NB4 (cell line): ENCODE data around the gene MRPS26.
A peak's percentile ranks its signal among the peaks of the same experiment; 100 is the strongest.
"Not testable (repeated sequence)": the region's sequence is repeated elsewhere in the genome, so short reads cannot be mapped to it uniquely, and the experiment has no call there.

Experiments
- DNase-seq: peaks from one replicate; pipeline ENCODE4 v3.0.0; 2010; ENCODE audit warnings: low read depth
- H3K4me3 ChIP-seq: one replicate; pipeline ENCODE4 v1.5.1; 2011; ENCODE audit warnings: mild to moderate bottlenecking, low read depth, low read length, moderate library complexity
- MYC ChIP-seq: IDR thresholded peaks from 2 replicates; pipeline ENCODE4 v1.6.1; 2011; ENCODE audit warnings: low read depth, low read length
- POLR2A ChIP-seq: IDR thresholded peaks from 2 replicates; pipeline ENCODE4 v1.6.1; 2011; ENCODE audit warnings: mild to moderate bottlenecking; ENCODE audit not compliant: insufficient read length; ENCODE audit errors: extremely low read depth
- TF ChIP-seq, protein P1 (sequence below): IDR thresholded peaks from one replicate; pipeline ENCODE4 v1.5.1; 2012; ENCODE audit warnings: low read depth, low read length
- TF ChIP-seq, protein P2 (sequence below): IDR thresholded peaks from 2 replicates; pipeline ENCODE4 v1.6.1; 2011; ENCODE audit warnings: low read depth, low read length

Gene MRPS26

DNA sequence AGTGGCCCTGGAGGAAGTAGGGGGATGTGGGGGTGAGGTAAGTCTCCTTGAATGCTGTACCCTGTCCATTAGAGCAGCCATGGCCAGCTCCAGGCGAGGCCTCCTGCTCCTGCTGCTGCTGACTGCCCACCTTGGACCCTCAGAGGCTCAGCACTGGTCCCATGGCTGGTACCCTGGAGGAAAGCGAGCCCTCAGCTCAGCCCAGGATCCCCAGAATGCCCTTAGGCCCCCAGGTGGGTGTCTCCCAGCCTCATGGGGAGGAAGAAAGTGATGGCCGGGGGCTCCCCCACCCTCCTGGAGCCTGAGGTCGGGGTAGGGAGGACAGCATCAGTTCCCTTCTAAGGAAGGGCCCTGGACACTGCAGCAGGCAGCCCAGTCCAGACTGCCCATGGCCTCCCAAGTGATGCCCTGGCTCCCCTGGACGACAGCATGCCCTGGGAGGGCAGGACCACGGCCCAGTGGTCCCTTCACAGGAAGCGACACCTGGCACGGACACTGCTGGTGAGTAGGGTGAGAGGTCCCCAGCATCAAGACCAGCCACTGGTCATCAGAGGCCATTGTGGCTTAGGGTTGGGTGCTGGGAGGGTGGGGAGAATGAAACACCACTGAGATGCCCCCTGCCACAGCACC is 1.4 kb upstream of the MRPS26 start:
- DNase-seq = no peak
- TF ChIP-seq MYC (no peak), POLR2A (no peak)
- TF ChIP-seq, protein P1, sequence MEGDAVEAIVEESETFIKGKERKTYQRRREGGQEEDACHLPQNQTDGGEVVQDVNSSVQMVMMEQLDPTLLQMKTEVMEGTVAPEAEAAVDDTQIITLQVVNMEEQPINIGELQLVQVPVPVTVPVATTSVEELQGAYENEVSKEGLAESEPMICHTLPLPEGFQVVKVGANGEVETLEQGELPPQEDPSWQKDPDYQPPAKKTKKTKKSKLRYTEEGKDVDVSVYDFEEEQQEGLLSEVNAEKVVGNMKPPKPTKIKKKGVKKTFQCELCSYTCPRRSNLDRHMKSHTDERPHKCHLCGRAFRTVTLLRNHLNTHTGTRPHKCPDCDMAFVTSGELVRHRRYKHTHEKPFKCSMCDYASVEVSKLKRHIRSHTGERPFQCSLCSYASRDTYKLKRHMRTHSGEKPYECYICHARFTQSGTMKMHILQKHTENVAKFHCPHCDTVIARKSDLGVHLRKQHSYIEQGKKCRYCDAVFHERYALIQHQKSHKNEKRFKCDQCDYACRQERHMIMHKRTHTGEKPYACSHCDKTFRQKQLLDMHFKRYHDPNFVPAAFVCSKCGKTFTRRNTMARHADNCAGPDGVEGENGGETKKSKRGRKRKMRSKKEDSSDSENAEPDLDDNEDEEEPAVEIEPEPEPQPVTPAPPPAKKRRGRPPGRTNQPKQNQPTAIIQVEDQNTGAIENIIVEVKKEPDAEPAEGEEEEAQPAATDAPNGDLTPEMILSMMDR = no peak
- H3K4me3 ChIP-seq = peak overlapping the region; percentile 92

DNA sequence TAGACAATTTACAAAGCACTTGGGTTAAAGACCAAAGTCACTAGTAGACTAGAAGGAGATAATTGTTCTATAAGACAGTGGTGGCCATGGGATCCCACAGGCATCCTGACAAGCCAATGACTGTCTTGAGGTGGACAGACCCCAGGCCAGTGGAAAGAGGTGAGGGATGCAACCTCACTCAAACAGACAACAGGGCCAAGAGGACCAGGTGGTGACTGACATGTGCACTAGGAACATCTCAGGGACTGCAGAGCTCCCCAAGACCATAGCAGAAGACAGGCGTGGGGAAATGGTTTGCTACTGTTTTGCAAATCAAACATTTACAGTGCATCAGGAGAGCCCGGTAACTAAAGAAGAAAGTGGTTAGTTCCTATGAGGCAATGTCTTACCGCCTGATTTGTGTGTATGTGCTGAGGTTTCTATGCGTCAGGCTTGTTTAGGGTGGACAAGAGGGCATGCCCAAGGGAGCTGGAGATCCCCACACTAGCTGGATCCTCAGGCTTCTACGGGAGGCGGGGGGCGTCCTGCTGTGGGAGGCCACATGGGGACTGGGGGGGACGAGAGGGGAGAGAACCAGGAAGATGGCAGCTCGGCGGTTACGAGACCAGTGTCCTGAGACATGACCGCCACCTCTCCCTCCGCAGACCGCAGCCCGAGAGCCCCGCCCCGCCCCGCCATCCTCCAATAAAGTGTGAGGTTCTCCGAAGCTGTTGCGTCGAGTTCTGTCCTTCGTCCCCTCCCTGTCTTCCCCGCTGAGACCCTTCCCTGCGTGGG is 623 bp upstream of the MRPS26 start:
- peak overlapping the region; percentile 92 for H3K4me3 ChIP-seq
- TF ChIP-seq MYC (0 out of 2 replicates have a peak, but pooled peaks have one; percentile 23), POLR2A (no peak)
- DNase-seq = peak; percentile 97

DNA sequence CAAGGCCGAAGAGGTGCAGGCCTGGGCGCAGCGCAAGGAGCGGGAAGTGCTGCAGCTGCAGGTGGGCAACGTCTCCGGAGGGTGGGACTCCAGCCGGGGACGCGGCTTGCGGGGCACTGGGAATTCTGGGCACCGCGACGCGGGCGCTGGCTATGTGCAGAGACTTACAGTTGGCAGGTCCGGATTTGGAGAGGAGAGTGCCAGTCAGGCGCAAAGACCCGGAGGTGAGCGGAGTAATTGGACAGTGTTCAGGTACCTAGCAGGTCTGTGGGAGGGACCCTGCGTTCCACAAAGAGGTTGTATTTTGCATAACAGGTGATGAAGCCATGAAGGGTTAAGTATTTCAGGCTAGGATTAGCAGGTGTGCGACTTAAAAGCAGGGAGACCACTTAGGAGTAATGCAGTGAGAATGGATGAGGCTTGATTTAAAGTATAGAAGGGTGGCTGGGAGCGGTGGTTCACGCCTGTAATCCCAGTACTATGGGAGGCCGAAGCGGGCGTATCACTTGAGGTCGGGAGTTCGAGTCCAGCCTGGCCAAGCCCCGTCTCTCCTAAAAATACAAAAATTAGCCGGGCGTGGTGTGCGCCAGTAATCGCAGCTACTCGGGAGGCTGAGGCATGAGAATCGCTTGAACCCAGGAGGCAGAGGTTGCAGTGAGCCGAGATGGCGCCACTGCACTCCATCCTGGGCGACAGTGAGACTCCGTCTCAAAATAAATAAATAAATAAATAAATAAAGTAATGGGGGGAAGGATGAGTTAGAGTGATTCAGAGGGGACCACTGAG is 1.0 kb downstream of the MRPS26 start:
- no peak for DNase-seq
- TF ChIP-seq, protein P2, sequence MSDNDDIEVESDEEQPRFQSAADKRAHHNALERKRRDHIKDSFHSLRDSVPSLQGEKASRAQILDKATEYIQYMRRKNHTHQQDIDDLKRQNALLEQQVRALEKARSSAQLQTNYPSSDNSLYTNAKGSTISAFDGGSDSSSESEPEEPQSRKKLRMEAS = no peak
- no peak for TF ChIP-seq MYC
- TF ChIP-seq, protein P1 = no peak
- TF ChIP-seq POLR2A = no peak
- H3K4me3 ChIP-seq = peak overlapping the region; percentile 92

DNA sequence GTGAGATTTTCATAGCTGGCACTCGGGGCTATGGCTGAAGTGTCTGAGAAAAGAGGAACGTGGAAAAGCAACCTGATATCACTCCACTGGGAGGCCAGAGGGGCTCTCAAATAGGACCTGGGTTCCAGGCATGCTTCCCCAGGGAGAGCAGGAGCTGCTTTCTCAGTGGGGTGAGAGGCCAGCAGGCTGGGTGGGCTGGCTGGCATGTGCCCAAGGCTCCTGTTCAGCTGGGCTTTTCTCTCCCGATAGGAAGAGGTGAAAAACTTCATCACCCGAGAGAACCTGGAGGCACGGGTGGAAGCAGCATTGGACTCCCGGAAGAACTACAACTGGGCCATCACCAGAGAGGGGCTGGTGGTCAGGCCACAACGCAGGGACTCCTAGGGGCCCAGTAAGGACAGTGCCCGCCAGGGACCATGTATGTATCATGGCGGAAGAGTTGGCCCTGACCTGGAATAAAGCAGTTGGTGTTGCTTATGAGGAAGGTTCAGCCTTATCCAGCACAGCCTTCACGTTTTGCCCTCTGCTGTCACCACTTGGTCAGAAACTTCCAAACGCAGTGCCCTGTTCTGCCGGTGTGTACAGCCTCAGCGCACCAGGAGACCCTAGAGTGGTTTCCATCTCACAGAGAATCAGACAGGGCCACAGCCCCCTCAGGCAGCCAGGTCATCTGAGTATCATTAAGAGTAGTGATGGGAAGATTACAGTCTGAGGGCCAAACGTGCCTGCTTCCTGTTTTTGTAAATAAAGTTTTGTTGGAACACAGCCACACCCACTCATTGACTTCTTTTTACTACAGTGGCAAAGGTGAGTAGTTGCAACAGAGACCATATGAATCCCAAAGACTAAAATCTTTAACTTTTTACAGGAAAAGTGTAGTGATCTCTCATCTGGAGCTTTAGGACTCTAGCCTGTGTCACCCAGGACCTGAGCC is 1.9 kb downstream of the MRPS26 start:
- TF ChIP-seq, protein P1 = no peak
- H3K4me3 ChIP-seq = peak overlapping the region; percentile 92
- DNase-seq = peak; percentile 48

DNA sequence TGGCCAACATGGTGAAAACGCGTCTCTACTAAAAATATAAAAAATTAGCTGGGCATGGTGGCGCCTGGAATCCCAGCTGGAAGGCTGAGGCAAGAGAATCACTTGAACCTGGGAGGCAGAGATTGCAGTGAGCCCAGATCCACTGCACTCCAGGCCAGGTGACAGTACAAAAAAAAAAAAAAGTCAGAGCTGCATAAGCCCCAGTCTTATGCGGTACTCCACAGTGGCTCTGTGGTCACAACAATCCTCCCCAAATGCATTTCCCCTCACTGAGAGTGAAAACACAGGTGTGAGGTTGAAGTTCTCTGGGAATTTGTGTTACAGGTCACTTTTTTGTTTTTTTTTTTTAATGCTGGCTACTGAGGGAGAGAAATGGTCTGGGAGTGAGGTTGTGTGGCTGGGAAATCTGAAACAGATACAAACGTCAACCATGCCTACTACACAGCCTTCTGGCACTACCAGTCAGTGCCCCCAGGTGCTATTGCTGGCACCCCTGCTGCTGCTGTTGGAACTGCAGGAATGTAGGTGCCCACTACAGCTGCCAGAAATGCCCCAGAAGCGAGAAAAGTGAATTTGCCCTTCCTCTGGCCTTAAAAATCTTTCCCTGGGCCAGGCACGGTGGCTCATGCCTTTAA is 5.7 kb downstream of the MRPS26 start:
- no peak for DNase-seq
- TF ChIP-seq, protein P2 = no peak
- TF ChIP-seq, protein P1 = no peak
- TF ChIP-seq POLR2A (no peak), MYC (no peak)
- H3K4me3 ChIP-seq = no peak overlapping the region

DNA sequence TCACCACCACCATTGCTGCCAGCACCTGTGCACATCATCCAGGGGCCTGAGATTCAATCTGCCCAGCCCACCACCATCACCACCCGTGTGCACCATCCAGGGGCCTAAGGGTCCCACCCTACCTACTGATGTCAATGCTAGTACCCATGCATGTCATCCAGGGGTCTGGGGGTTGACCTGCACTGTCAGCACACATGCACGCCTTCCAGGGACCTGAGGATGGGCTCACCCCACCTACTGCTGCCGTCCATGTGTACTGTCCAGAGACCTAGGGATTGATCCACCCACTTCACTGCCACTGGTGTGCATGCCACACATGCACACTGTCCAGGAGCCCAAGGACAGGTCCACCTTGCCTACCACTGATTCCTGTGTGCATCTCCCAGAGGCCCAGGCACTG is 13.6 kb downstream of the MRPS26 start:
- no peak overlapping the region for H3K4me3 ChIP-seq
- TF ChIP-seq POLR2A (no peak), MYC (no peak)
- TF ChIP-seq, protein P1 = no peak
- TF ChIP-seq, protein P2 = no peak
- DNase-seq = no peak

DNA sequence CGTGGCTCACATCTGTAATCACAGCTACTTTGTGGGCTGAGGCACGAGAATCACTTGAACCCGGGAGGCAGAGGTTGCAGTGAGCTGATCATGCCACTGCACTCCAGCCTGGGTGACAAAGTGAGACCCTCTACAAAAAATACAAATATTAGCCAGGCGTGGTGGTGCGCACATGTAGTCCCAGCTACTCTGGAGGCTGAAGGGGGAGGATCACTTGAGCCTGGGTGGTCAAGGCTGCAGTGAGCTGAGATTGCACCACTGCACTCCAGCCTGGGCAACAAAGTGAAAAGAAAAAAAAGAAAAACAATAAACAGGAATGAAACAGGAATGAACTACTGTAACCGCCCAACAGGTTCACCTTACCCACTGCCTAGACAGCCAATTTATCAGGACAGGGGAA is 18.3 kb downstream of the MRPS26 start:
- not testable (repeated sequence) for DNase-seq

More for the DNA sequence above, 18.3 kb downstream of the MRPS26 start:
- H3K4me3 ChIP-seq = not testable (repeated sequence)
